ENCODE data around the gene PAPLN.

GRCh38 chr14:73211251-73212040 lies 25.9 kb upstream of the PAPLN start:
- TF ChIP-seq CTCF (IDR thresholded peaks at IDR 0.05; ENCODE audit: insufficient read depth, low read length, poor library complexity, severe bottlenecking) (no peak), EZH2phosphoT487 (conservative IDR thresholded peaks at IDR 0.05; ENCODE audit: low read length) (no peak)

All from SU-DHL-6 (cell line).